SJCRH30 (cell line): Measurements from ENCODE around the gene CLIC5. TPM values are rescaled to one million over a fixed set of nuclear protein-coding genes. Genes with fewer than 3 reads are reported as not detected.
A peak's percentile ranks its signal among the peaks of the same experiment; 100 is the strongest.

Experiments used
- DNase-seq, 2 experiments: peaks; one replicate each; pipeline ENCODE4 v3.0.0-alpha.2; 2015 to 2020
- H3K27ac ChIP-seq: fragments of 250-450 bp; sonication (Bioruptor Pico); 2 replicates; pipeline ENCODE4 v1.5.1; 2020; ENCODE audit warnings: mild to moderate bottlenecking, moderate library complexity
- H3K27me3 ChIP-seq: fragments of 250-450 bp; sonication (Bioruptor Pico); 2 replicates; pipeline ENCODE4 v1.5.1; 2020; ENCODE audit warnings: mild to moderate bottlenecking, moderate library complexity
- H3K36me3 ChIP-seq: fragments of 250-450 bp; sonication (Bioruptor Pico); 2 replicates; pipeline ENCODE4 v1.5.1; 2020; ENCODE audit warnings: mild to moderate bottlenecking, moderate library complexity
- H3K4me1 ChIP-seq: fragments of 250-450 bp; sonication (Bioruptor Pico); 2 replicates; pipeline ENCODE4 v1.5.1; 2020; ENCODE audit warnings: mild to moderate bottlenecking, moderate library complexity
- H3K4me3 ChIP-seq: fragments of 250-450 bp; sonication (Bioruptor Pico); 2 replicates; pipeline ENCODE4 v1.5.1; 2020; ENCODE audit warnings: mild to moderate bottlenecking, moderate library complexity
- H3K9me3 ChIP-seq: fragments of 250-450 bp; sonication (Bioruptor Pico); replicated peaks from 2 replicates; pipeline ENCODE4 v1.5.1; 2020; ENCODE audit warnings: mild to moderate bottlenecking, moderate library complexity
- total RNA-seq: library from RNA; depleted of rRNA; stranded (reverse); fragments of >200 nt; shearing (Covaris generic); gene quantifications from 2 replicates; pipeline ENCODE4 v1.2.3, GENCODE V29; 2014

Gene CLIC5
- total RNA-seq, 1 experiment from 2014 or later, result 0.06 TPM

GRCh38 chr6:45924763-45925342, 90.8 kb downstream of the CLIC5 start:
- H3K27ac ChIP-seq, result peak overlapping the region; percentile 51
- H3K4me1 ChIP-seq, result peaks cover 37% of the 10 kb centered on the region
- H3K27me3 ChIP-seq, result no peaks in the 10 kb centered on the region
- no peak for DNase-seq
- no peaks in the 10 kb centered on the region for H3K9me3 ChIP-seq
- no peak overlapping the region for H3K4me3 ChIP-seq
- no peaks in the 10 kb centered on the region for H3K36me3 ChIP-seq

DNA sequence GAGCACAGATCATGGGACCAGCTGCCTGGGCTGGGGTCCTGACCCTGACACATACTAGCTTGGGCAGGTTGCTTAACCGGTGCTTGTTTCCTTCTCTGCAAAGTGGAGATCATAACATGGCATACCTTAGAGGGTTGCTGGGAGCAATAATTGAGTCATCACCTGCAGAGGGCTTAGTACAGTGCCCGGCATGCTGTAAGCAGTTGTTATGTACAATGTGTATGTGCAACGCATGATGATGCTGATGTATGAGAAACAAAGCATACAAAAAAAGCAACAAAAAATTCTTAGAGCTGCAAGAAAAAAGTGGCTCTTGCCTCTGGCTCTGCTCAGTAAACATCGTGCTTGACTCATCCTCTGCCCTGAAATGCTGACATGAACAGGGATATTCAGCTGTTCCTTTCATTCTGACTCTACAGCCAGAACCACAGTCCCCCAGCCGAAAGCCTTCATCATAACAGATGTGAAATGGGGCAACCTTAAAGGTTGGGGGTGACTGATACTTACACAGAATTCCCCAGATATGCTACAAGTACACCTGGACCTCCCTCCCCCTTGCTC, 91.7 kb downstream of the CLIC5 start:
- no peaks in the 10 kb centered on the region for H3K36me3 ChIP-seq
- H3K4me1 ChIP-seq, result peaks cover 33% of the 10 kb centered on the region
- H3K9me3 ChIP-seq, result no peaks in the 10 kb centered on the region
- H3K27me3 ChIP-seq, result no peaks in the 10 kb centered on the region
- DNase-seq, result peak; percentile 61 to 82
- no peak overlapping the region for H3K4me3 ChIP-seq
- peak overlapping the region; percentile 51 for H3K27ac ChIP-seq

DNA sequence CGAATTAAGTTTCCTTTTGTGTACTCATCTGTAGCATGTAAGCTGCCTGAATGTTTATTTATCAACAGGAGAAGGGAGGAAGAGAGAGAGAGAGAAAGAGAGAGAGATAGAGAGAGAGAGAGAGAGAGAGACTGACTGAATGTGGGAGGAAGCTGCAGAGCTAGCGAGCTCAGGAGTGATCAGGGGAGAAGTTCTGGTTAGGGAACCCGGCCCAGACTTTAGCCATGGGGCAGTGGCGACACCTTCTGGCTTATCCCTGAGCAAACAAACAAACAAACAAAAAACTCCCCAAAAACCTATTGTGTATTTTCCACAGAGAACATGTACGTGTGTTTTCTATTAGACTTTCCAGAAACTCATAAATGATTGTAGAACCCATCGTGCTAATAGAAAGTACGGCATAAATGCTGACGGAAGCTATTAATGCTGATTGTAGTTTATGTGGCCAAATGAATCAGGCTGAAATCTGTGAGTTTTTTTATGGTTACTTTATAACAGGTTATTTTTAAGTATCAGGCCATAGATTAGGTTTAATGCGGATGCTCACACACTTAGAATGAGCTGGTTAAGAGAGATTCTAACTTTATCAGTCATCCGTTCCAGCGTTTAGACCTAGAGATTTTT, 92.8 kb downstream of the CLIC5 start:
- Histone ChIP-seq H3K4me1 (peaks cover 33% of the 10 kb centered on the region), H3K36me3 (no peaks in the 10 kb centered on the region), H3K27ac (peak overlapping the region; percentile 51), H3K27me3 (no peaks in the 10 kb centered on the region), H3K9me3 (no peaks in the 10 kb centered on the region), H3K4me3 (no peak overlapping the region)
- DNase-seq, result peak; percentile 72 to 80

DNA sequence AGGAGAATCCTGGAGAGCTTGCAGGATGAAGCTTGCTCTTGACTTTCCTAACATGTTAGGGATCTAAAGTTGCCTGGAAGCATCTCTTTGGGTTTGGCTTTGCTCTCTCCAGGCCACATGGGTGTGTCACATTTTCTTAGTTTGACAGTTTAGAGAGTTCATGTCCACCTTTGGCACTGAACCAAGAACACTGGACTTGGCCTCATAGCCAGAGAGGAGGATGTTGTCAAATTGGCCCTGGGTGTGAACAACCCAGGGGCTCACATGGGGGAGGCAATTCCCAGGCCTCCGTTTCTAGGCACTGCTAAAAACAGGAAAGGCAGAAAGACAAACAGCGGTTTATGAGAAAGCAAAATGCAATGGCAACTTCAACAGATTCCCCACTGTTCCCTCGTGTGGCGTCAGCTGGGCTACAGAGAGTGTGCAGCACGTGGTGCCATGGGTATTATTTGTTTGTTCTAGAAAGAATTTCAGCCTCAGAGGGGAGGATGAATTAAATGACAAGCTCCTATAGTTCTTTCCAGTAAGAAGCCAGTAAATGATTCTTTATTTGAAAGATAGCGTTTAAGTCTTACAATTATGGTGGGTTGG, 93.9 kb downstream of the CLIC5 start:
- Histone ChIP-seq H3K36me3 (no peaks in the 10 kb centered on the region), H3K4me3 (no peak overlapping the region), H3K27me3 (no peaks in the 10 kb centered on the region), H3K27ac (no peak overlapping the region), H3K4me1 (peaks cover 33% of the 10 kb centered on the region), H3K9me3 (no peaks in the 10 kb centered on the region)
- DNase-seq, result no peak

DNA sequence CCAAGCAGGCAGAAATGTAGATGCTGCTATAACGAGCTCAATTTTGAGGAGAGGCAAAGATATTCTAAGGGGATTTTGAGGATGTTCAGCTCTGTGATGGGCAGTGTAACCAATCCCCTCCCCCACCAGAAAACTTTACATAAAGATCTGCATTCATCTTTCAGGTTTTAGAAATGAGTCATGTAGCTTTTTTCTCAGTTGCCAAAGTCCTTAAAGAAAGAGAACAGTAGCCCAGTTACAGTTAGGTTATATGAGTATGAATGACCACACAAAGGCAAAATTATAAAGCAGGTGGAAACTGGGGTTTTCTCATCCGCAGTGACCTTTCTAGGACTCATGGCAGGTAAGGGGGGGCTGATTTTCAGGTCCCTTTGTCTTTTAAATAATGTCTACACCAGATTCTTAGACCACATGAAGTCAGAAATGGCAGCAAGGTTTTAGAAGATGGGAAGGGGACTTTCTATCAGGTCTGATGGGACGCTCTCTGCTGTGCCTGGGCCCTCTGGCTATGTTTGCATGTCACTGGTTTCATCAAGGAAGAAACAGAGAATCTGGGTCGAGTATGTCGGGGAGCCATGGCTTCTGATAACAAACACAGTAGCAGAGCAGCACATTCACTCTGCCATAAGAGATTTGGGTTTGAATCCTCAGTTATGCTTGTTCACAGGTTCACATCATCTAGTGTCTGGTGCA, 94.7 kb downstream of the CLIC5 start:
- Histone ChIP-seq H3K4me3 (no peak overlapping the region), H3K27me3 (no peaks in the 10 kb centered on the region), H3K36me3 (no peaks in the 10 kb centered on the region), H3K27ac (no peak overlapping the region), H3K4me1 (peaks cover 33% of the 10 kb centered on the region), H3K9me3 (no peaks in the 10 kb centered on the region)
- no peak for DNase-seq

DNA sequence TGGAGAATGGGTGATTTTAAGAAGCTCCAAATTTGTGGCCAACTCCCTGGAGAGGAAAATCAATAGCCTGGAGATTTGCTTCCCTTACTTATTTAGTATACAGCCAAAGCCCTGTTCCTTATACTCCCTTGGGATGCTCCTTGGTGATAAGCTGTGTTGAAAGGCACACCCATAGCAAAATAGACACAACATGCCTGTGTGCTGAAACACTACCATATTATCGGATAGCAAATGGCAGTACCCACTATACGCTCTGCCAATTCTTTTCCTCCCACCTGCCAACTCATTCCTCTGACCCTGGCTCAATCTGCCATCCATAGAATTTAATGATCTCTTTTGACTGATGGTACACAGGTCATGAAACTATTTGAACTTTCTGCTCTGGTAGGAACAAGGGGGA, 98.2 kb downstream of the CLIC5 start:
- DNase-seq, result no peak
- Histone ChIP-seq H3K4me1 (peaks cover 9% of the 10 kb centered on the region), H3K36me3 (no peaks in the 10 kb centered on the region), H3K9me3 (no peaks in the 10 kb centered on the region), H3K27me3 (no peaks in the 10 kb centered on the region), H3K4me3 (no peak overlapping the region), H3K27ac (no peak overlapping the region)

GRCh38 chr6:45916692-45917091, 99.0 kb downstream of the CLIC5 start:
- Histone ChIP-seq H3K36me3 (no peaks in the 10 kb centered on the region), H3K4me1 (peaks cover 1% of the 10 kb centered on the region; the same call in 1 of the 2 replicates), H3K27ac (no peak overlapping the region), H3K27me3 (no peaks in the 10 kb centered on the region), H3K9me3 (no peaks in the 10 kb centered on the region), H3K4me3 (no peak overlapping the region)
- DNase-seq, result no peak

- Histone ChIP-seq H3K27me3 (no peaks in the 10 kb centered on the region), H3K27ac (no peak overlapping the region), H3K4me3 (no peak overlapping the region), H3K9me3 (no peaks in the 10 kb centered on the region), H3K36me3 (no peaks in the 10 kb centered on the region), H3K4me1 (no peaks in the 10 kb centered on the region)
- no peak for DNase-seq
These were observed 99.7 kb downstream of the CLIC5 start for GRCh38 chr6:45915780-45916468.

- Histone ChIP-seq H3K9me3 (no peaks in the 10 kb centered on the region; the same call in 1 of the 2 replicates), H3K4me1 (no peaks in the 10 kb centered on the region), H3K36me3 (no peaks in the 10 kb centered on the region), H3K27me3 (no peaks in the 10 kb centered on the region), H3K27ac (no peak overlapping the region), H3K4me3 (no peak overlapping the region)
- no peak for DNase-seq
These were observed 104.0 kb downstream of the CLIC5 start for GRCh38 chr6:45911691-45912090.

GRCh38 chr6:45903959-45904358, 111.7 kb downstream of the CLIC5 start:
- Histone ChIP-seq H3K36me3 (no peaks in the 10 kb centered on the region), H3K27ac (no peak overlapping the region), H3K9me3 (no peaks in the 10 kb centered on the region; the same call in 1 of the 2 replicates), H3K27me3 (no peaks in the 10 kb centered on the region), H3K4me3 (no peak overlapping the region), H3K4me1 (peaks cover 28% of the 10 kb centered on the region)
- DNase-seq, result no peak

DNA sequence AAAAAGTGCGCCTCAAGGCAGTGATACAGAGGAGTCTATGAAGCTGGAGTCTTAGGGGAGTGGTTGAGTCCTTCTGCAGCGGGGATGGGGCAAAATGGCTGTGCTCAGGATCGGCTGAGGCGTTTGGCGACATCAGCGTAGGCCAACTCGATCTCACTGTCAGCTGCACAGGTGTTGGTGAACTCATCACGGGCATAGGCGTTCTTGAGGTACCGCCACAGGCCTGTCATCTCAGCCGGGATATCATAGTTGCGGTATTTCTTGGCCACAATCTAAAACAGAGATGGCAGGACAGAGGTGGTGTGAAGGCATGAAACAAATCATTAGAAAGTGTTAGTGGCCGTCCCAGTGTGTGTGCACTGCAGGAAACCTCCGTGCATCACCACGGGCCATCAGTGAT, 112.7 kb downstream of the CLIC5 start:
- no peak overlapping the region for H3K27ac ChIP-seq
- H3K4me1 ChIP-seq, result peaks cover 28% of the 10 kb centered on the region
- H3K9me3 ChIP-seq, result no peaks in the 10 kb centered on the region; the same call in 1 of the 2 replicates

DNA sequence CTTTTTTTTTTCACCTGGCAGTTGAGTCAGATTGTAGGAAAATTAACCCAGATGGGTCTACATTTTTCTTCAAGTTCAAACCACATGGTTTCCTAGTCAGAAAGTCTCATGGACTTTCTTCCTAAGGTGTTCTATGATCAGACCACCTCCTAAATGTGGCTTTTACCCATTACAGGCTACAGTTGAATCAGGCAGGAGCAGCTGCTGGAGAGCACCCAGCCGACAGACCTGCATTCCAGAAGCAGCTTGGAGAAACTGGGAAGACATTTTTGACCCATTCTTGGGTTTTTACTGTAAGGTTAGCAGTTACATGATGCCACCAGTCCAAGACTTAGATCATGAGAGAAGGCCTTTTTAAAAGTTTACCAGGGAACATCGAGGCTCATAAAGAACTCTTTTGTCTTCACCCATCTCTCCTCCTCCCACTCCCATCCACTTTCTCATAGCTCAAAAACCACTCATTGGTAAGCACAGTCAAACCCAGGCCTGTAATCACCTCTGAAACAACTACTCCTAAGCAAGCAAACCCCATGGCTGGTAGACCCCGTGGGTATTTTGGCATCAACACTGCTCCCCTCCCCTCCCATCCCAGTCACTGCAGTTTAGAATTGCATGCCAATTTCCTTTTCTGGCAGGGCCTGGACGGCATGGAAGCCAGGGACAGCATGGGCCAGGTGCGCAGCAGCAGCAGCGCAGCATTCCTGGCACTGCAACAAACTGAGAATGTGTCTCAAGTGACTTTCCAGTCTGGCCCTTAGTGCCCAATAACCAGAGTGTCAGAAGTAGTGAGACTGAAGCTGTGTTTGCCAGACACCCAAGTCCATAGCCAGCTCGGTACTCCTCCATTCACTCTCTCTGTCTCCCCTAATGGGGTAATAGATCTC, 113.7 kb downstream of the CLIC5 start:
- no peaks in the 10 kb centered on the region for H3K9me3 ChIP-seq
- H3K4me3 ChIP-seq, result no peak overlapping the region
- H3K27ac ChIP-seq, result peak overlapping the region; percentile 90
- no peaks in the 10 kb centered on the region for H3K36me3 ChIP-seq
- H3K27me3 ChIP-seq, result no peaks in the 10 kb centered on the region
- peak; percentile 31 to 58 for DNase-seq
- H3K4me1 ChIP-seq, result peaks cover 28% of the 10 kb centered on the region

More for the DNA sequence above, 112.7 kb downstream of the CLIC5 start:
- DNase-seq, result no peak
- Histone ChIP-seq H3K4me3 (no peak overlapping the region), H3K27me3 (no peaks in the 10 kb centered on the region), H3K36me3 (no peaks in the 10 kb centered on the region)

DNA sequence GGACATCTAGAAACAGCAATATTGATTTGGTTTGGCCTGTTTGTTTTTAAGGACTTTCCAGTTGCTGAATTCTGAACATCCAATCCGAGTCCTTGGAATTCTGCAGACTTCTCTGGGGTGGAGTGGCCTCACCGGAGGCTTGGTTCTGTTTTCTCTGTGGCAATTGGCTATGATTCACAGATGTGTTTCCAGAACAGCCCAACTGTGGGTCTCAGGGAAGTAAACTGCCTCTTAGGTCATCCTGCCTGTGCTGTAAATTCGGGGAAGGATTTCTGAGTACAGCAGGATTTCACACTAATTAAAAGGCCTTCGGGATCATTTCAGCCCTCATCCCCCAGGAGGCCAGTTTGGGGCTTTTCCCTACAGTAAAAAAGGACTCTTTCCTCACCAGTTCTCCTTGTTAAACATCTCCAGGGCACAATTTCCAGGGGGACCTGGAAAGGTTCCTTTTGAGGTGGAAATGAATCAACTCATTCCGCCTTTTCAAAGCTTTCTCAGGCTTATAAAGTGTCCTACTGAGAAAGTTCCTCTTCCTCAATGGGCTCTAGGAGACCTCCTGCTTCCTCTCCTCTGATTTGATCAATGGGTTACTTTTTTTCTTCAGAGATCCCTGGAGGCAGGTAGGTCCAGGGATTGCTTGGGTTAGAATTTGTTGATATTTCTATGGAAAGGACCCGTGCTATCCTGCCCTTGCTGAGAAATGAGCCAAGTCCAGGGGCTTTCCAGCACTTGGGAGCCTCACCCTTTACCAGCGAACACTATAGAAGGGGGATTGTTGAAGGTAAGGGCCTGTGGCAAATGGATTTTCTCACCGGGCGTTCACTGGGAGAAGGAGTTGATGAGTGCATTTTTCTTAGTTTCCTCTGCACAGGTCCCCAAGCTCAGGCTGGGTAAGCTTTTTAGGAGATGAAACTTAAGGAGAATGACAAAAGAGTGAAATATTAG, 114.6 kb downstream of the CLIC5 start:
- Histone ChIP-seq H3K27ac (peak overlapping the region; percentile 90), H3K9me3 (no peaks in the 10 kb centered on the region), H3K4me3 (peak overlapping the region; percentile 9; the same call in 1 of the 2 replicates), H3K36me3 (no peaks in the 10 kb centered on the region), H3K4me1 (peaks cover 28% of the 10 kb centered on the region), H3K27me3 (no peaks in the 10 kb centered on the region)
- DNase-seq, result peak; percentile 75 to 89
